ENCODE measurements around the gene JAK3.
"Not testable (repeated sequence)": the region's sequence is repeated elsewhere in the genome, so short reads cannot be mapped to it uniquely, and the experiment has no call there.

The JAK3 gene

DNA sequence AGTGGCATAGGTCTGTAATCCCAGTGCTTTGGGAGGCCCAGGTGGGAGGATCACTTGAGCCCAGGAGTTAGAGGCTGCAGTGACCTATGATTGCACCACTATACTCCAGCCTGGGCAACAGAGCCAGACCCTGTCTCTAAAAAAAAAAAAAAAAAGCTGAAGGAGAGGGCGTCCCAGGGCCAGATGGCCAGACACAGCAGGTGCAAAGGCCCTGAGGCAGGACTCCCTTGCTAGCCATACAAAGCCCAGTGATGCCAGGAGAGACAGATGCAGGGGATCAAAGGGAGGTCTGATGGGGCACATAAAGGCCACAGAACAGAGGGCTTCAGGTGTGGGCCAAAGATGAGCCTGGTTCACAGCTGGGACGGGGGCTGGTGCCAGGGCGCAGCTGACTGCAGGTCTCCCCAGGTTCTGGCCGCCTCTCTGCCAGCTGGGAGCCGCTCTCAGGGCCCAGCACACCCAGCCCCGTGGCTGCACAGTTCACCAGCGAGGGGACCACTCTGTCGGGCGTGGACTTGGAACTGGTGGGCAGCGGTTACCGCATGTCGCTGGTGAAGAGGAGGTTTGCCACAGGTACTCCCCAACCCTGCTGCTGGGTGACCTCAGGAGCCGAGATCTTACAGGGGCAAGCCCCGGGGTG, 60.4 kb downstream of the JAK3 start:
- in situ Hi-C loops (cut with HindIII; ENCODE audit: low pct_unique_long_range_greater_than_20kb, low sequenced_read_pairs) = no loop called here
- TF ChIP-seq JUND (IDR thresholded peaks at IDR 0.05; ENCODE audit: low read depth) = no peak
- DNase-seq (ENCODE audit: low read depth in 1 of 2, low spot score in 1 of 2) = no peak

DNA sequence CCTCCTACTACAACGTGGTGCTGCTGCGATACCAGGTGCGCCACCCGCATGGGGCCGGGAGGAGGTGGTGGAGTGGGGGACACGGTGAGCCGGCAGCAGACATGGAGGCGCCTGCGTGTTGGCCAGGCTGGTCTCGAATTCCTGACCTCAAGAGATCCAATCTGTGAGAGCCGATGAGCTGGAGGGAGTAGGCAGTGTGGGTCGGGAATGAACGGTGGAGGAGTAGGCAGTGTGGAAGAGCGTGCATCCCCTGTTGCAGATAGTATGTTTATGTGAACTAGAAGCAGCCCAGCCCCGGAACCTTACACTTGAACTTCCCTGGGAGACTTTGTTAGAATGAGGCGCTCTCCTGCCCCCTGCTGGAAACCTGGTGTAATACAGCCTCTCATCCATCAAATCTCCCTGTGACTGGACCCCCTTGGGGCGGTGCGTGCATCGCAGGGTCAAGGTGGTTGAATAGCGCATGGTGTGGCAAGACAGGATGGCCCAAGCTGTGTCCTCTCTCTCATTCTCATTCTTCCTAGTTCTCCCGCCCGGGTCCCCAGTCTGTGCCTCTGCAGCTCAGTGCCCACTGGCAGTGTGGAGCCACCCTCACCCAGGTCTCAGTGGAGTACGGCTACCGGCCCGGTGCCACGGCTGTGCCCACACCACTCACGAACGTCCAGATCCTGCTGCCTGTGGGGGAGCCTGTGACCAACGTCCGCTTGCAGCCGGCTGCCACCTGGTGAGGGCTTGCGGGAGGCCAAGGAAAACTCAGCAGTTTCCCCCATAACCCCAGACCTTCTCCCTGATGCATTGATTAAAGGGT, 63.4 kb downstream of the JAK3 start:
- DNase-seq (ENCODE audit: low read depth in 1 of 2, low spot score in 1 of 2) = peak; percentile 43 to 68
- TF ChIP-seq JUND (IDR thresholded peaks at IDR 0.05; ENCODE audit: low read depth) = no peak
- in situ Hi-C loops (cut with HindIII; ENCODE audit: low pct_unique_long_range_greater_than_20kb, low sequenced_read_pairs) = no loop called here

DNA sequence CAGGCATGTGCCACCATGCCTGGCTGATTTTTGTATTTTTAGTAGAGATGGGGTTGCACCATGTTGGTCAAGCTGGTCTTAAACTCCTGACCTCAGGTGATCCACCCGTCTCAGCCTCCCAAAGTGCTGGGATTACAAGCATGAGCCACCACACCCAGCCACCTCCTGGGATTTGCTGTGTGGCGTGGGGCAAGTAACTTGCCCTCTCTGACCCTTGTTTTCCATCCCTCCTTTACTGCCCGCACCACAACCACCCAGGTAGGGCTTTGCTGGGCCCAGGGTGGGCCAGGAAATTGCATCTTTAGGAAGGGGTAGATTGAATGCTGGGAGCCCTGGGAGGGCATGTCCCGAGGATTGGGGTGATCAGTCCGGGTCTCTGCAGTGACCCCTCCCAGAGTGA, 64.1 kb downstream of the JAK3 start:
- DNase-seq (ENCODE audit: low read depth in 1 of 2, low spot score in 1 of 2); in situ Hi-C loops (cut with HindIII; ENCODE audit: low pct_unique_long_range_greater_than_20kb, low sequenced_read_pairs): not testable (repeated sequence)

DNA sequence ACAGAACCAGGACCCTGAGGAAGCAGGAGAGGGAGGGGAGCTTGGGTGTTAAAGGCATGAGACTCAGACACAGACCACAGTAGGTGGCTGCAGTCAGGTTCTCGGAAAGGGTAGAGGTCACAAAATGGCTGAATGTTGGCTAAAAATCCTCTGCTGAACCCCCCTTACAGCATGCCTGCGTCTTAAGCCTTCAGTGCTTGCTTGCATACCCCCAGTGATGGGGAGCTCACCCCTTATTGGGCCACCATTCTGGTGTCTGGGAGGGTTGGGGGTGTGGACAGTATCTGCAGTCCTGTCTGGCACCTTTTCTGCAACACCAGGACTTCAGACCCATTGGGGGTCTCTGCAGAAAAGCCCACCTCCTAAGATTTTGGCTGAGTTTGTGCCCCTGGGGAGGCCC, 67.0 kb downstream of the JAK3 start:
- TF ChIP-seq JUND (IDR thresholded peaks at IDR 0.05; ENCODE audit: low read depth) = no peak
- DNase-seq (ENCODE audit: low read depth in 1 of 2, low spot score in 1 of 2) = no peak
- in situ Hi-C loops (cut with HindIII; ENCODE audit: low pct_unique_long_range_greater_than_20kb, low sequenced_read_pairs) = no loop called here

DNA sequence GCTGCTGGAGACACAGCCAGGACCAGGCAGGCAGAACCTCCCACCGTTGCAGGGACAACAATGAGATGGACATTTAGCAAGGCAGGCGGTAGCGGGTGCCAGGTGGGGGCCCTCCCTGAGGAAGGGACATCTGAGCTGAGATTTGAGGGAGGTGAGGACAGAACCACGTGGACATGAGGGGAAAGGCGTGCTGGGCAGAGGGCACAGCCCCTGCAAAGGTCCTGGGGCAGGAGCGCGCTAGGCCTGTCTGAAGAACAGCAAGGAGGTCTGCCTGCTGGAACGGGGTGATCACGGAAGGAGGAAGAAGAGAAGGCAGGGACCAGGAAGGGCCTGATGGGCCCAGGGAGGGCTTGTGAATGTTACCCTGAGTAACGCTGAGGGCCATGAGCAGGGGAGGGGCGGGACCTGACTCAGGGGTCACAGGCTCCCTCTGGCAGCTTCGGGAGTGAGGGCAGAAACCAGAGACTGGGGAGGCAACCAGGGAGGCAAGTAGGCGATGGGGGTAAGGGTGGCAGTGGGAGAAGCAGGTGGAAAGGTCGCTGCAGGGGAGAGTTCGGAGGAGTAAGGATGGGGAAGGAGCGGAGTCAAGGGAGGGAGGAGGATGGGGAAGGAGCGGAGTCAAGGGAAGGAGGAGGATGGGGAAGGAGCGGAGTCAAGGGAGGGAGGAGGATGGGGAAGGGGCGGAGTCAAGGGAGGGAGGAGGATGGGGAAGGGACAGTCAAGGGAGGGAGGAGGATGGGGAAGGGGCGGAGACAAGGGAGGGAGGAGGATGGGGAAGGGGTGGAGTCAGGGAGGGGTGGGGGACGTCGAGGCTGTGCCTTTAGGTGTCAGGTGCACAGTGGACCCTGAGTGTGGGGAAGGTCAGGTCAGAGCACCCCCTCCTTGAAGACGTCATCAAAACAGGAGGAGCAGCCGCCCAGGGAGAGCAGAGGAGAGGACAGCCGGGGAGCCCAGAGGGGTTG, 68.5 kb downstream of the JAK3 start:
- TF ChIP-seq JUND (IDR thresholded peaks at IDR 0.05; ENCODE audit: low read depth) = no peak
- in situ Hi-C loops (cut with HindIII; ENCODE audit: low pct_unique_long_range_greater_than_20kb, low sequenced_read_pairs) = no loop called here
- peak; percentile 40 to 96 for DNase-seq (ENCODE audit: low read depth in 1 of 2, low spot score in 1 of 2)

DNA sequence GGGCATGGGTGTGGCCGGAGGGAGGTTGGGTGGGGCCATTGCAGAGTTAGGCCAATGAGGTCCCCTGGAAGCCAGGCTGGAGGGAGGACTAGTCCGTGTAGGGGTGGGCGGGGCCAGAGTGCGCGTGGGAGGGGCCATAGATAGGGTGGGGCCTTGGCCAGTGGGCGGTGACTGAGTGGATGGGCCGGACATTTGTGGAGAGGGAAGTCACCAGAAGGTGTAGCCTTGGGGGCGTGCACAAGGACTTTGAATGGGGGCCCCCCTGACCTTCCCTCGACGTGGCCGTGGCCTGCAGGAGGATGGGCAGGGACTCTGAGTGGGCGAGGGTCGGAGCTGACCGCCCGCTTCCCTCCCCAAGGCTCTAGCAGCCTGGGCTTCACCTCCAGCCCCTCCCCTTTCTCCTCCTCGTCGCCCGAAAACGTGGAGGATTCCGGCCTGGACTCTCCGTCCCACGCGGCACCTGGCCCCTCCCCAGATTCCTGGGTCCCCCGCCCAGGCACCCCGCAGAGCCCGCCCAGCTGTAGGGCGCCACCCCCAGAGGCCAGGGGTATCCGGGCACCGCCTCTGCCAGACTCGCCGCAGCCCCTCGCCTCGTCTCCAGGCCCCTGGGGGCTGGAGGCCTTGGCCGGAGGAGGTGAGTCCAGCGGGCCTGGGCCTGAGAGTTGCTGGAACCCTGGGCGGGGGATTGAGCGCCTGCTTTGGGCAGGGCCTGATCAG, 69.4 kb downstream of the JAK3 start:
- peak; percentile 59 to 95 for DNase-seq (ENCODE audit: low read depth in 1 of 2, low spot score in 1 of 2)
- in situ Hi-C loops (cut with HindIII; ENCODE audit: low pct_unique_long_range_greater_than_20kb, low sequenced_read_pairs) = no loop called here
- TF ChIP-seq JUND (IDR thresholded peaks at IDR 0.05; ENCODE audit: low read depth) = no peak

DNA sequence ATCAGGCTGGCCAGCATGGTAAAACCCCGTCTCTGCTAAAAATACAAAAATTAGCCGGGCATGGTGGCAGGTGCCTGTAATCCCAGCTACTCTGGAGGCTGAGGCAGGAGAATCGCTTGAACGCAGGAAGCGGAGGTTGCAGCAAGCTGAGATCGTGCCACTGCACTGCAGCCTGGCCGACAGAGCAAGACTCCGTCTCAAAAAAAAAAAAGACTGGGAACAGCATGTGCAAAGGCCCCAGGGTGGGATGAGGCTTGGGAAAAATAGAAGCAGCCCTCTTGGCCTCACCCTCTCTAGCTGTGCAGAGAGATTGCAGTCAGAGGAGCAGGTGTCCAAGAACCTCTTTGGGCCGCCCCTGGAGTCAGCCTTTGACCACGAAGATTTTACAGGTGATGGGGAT, 69.9 kb downstream of the JAK3 start:
- in situ Hi-C loops (cut with HindIII; ENCODE audit: low pct_unique_long_range_greater_than_20kb, low sequenced_read_pairs) = not testable (repeated sequence)

DNA sequence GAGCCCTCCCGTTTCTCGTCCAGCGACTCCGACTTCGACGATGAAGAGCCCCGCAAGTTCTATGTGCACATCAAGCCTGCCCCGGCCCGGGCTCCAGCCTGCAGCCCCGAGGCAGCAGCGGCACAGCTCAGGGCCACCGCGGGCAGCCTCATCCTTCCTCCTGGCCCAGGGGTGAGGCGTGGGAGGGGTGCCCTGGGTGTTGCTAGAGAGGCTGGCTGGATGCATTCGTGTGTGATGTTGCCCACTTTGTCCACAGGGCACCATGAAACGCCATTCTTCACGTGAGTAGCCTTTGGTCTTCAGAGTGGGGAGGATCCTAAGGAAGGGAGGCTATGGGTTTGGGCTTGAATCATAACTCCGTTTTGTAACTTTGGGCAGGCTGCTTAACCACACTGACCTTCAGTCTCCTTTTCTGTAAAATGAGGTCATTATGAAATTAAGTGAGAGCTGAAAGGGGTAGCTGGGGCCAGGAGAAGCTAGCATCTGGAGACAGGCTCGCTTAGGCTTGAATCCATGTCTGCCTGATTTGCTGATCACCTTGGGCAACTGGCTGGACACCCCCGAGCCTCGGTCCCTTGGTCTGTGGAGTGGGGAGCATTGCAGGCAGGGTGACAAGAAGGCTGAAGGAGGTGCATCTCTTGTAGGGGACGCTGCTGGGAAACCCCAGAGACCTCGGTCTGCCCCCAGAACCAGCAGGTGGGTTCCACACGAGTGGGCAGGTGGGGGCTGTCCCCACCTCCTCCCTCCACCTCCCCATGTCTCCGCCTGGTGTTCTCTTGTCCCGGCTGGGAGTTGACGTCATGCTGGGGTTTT, 71.6 kb downstream of the JAK3 start:
- DNase-seq (ENCODE audit: low read depth in 1 of 2, low spot score in 1 of 2) = no peak
- no peak for TF ChIP-seq JUND (IDR thresholded peaks at IDR 0.05; ENCODE audit: low read depth)
- in situ Hi-C loops (cut with HindIII; ENCODE audit: low pct_unique_long_range_greater_than_20kb, low sequenced_read_pairs) = no loop called here

More for the DNA sequence above, 69.9 kb downstream of the JAK3 start:
- not testable (repeated sequence) for DNase-seq (ENCODE audit: low read depth in 1 of 2, low spot score in 1 of 2)

DNA sequence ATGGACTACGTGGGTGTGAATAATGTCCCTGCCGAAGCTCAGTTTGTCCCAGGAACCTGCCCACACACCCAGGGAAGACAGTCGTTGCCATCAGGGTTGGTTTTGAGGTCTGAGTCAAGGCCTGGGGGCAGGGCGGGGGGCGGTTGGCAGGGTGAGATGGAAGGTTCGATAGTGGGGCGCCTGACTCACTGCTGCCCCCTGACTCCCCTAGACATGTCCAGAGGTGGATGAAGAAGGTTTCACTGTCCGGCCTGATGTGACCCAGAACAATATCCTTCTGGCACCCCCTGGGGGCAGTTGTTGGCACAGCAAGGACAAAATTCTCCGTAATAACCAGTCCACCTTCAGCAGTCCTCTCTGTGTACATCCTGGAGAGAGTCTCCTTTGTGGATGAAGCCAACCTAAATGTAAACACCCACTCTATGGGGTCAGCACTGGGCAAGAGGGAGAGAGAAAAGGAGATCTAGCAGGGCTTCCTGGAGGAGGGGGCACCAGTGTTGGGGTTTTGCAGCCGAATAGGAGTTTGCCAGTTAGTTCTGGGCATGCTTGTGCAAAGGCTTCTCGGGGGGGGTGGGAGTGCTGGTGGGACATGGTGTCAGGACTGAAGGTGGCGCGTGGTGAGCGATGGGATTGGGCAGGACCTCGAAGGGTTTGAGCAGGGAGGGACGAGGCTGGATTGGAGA, 72.4 kb downstream of the JAK3 start:
- TF ChIP-seq JUND (IDR thresholded peaks at IDR 0.05; ENCODE audit: low read depth) = no peak
- in situ Hi-C loops (cut with HindIII; ENCODE audit: low pct_unique_long_range_greater_than_20kb, low sequenced_read_pairs) = no loop called here
- peak in 1 of 2 experiments; percentile 57 for DNase-seq (ENCODE audit: low read depth in 1 of 2, low spot score in 1 of 2)

All from T47D (cell line).